GM19468 (cell line): ENCODE measurements around the gene NPLOC4.
"Not testable (repeated sequence)": the region's sequence is repeated elsewhere in the genome, so short reads cannot be mapped to it uniquely, and the experiment has no call there.

ENCODE experiments used
- ATAC-seq: cut with Tn5 transposase; IDR thresholded peaks from one replicate; pipeline ENCODE4 v1.9.1; 2021; ENCODE audit warnings: mild to moderate bottlenecking, moderate library complexity, moderate number of reproducible peaks; ENCODE audit not compliant: unreplicated experiment; ENCODE audit errors: extremely low read depth

Gene NPLOC4

GRCh38 chr17:81641825-81642489 lies 5.0 kb upstream of the NPLOC4 start:
- ATAC-seq = no peak

GRCh38 chr17:81640011-81640410 lies 3.1 kb upstream of the NPLOC4 start:
- ATAC-seq = no peak

GRCh38 chr17:81638683-81639082 lies 1.8 kb upstream of the NPLOC4 start:
- ATAC-seq = no peak

- ATAC-seq = no peak
These were observed 873 bp downstream of the NPLOC4 start for GRCh38 chr17:81635973-81636504.

- no peak for ATAC-seq
These were observed 1.5 kb downstream of the NPLOC4 start for GRCh38 chr17:81635431-81635830.

GRCh38 chr17:81631482-81631881 lies 5.4 kb downstream of the NPLOC4 start:
- ATAC-seq = no peak

- ATAC-seq = no peak
These were observed 6.6 kb downstream of the NPLOC4 start for GRCh38 chr17:81630274-81630673.

- ATAC-seq = no peak
These were observed 15.3 kb downstream of the NPLOC4 start for GRCh38 chr17:81621494-81622130.

GRCh38 chr17:81618307-81618706 lies 18.6 kb downstream of the NPLOC4 start:
- not testable (repeated sequence) for ATAC-seq

GRCh38 chr17:81616877-81617276 lies 20.0 kb downstream of the NPLOC4 start:
- no peak for ATAC-seq

GRCh38 chr17:81615401-81615930 lies 21.4 kb downstream of the NPLOC4 start:
- ATAC-seq = no peak

GRCh38 chr17:81612172-81612970 lies 24.5 kb downstream of the NPLOC4 start:
- no peak for ATAC-seq

- no peak for ATAC-seq
These were observed 27.2 kb downstream of the NPLOC4 start for GRCh38 chr17:81609541-81610311.

- ATAC-seq = no peak
These were observed 28.3 kb downstream of the NPLOC4 start for GRCh38 chr17:81608605-81609004.

- no peak for ATAC-seq
These were observed 28.8 kb downstream of the NPLOC4 start for GRCh38 chr17:81608082-81608481.

- ATAC-seq = no peak
These were observed 29.5 kb downstream of the NPLOC4 start for GRCh38 chr17:81607431-81607830.

- ATAC-seq = no peak
These were observed 32.9 kb downstream of the NPLOC4 start for GRCh38 chr17:81603846-81604610.

- ATAC-seq = no peak
These were observed 35.3 kb downstream of the NPLOC4 start for GRCh38 chr17:81601525-81602120.
